Measurements from ENCODE around the gene ZBTB9. TPM values are rescaled to one million over a fixed set of nuclear protein-coding genes. Genes with fewer than 3 reads are reported as not detected.
A peak's percentile ranks its signal among the peaks of the same experiment; 100 is the strongest.

The ZBTB9 gene
- total and polyA plus RNA-seq, 10 donors: 3.6 to 8.4 (median 5.5) TPM

DNA sequence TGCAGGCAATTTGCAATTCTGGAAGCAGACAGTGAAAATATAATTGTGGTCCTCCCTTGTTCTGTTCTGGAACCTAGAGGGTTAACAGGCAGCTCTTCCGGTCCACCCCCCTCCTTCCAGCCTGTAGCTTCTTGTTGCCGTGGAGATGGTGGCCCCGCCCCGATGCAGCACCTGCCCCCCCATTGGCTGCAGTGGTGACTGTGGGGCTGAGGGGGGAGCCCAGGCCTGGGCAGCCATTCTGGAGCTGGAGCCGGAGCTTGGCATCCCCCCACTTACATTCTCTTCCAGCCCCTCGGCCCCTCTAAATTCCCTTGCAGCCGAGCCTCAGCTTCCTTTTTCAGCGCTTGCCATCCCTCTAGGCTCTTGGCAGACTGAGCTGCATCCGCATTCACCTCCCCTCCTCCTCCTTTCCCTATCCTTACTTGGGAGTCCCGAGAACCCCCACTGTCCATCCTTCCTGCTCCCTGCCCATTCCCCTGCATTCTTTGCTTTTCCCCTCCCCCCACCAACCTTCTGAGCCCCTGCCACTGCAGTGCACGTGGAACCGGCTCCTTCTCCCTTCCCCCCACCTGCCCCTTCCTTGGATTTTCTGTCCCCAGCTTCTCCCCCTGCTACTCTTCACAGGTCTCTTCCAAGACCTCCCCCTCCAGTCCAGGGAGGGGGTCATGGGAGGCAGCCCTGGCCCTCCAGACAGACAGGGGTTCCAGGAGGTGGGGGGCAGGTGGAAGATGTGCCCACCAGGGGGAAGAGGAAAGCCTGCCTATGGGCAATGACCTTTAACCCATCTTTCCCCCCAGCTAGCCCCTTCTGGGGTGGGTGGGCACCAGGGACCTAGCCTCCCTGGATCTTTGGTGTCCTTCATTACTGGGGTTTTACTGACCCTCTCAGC lies 23.1 kb upstream of the ZBTB9 start:
- peak; percentile 94 for DNase-seq
- Histone ChIP-seq H3K36me3 (peaks cover 0 to 14% (median 11%) of the 10 kb centered on the region in 6 donors), H3K4me1 (peaks cover 34 to 76% (median 67%) of the 10 kb centered on the region in 6 donors), H3K4me3 (peak overlapping the region in 7 of 8 donors; percentile 17 to 87 (median 34)), H3K9me3 (no peaks in the 10 kb centered on the region), H3K27ac (peak overlapping the region in 5 of 8 donors; percentile 89 to 96 (median 91)), H3K27me3 (replicated peaks in 1 of 7) (no peaks in the 10 kb centered on the region)
- no peak for TF ChIP-seq POLR2A (IDR thresholded peaks at IDR 0.05)
- TF ChIP-seq, protein P1, sequence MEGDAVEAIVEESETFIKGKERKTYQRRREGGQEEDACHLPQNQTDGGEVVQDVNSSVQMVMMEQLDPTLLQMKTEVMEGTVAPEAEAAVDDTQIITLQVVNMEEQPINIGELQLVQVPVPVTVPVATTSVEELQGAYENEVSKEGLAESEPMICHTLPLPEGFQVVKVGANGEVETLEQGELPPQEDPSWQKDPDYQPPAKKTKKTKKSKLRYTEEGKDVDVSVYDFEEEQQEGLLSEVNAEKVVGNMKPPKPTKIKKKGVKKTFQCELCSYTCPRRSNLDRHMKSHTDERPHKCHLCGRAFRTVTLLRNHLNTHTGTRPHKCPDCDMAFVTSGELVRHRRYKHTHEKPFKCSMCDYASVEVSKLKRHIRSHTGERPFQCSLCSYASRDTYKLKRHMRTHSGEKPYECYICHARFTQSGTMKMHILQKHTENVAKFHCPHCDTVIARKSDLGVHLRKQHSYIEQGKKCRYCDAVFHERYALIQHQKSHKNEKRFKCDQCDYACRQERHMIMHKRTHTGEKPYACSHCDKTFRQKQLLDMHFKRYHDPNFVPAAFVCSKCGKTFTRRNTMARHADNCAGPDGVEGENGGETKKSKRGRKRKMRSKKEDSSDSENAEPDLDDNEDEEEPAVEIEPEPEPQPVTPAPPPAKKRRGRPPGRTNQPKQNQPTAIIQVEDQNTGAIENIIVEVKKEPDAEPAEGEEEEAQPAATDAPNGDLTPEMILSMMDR (IDR thresholded peaks at IDR 0.05 in 8 of 11, conservative IDR thresholded peaks at IDR 0.05 in 3 of 11): no peak
- peak in 2 of 3 donors; percentile 37 to 58 for TF ChIP-seq POLR2AphosphoS5 (IDR thresholded peaks at IDR 0.05)
- 1 to 5% (median 2%) methylated on average over 11 to 12 of the region's 12 CpGs for WGBS, 5 donors
- intact Hi-C loops (cut with DNase I; ENCODE audit: low total_unique reads): loop anchor here (10.0 kb wide), 1 partner anchor 144 kb away; no protein-coding TSS in a partner anchor

DNA sequence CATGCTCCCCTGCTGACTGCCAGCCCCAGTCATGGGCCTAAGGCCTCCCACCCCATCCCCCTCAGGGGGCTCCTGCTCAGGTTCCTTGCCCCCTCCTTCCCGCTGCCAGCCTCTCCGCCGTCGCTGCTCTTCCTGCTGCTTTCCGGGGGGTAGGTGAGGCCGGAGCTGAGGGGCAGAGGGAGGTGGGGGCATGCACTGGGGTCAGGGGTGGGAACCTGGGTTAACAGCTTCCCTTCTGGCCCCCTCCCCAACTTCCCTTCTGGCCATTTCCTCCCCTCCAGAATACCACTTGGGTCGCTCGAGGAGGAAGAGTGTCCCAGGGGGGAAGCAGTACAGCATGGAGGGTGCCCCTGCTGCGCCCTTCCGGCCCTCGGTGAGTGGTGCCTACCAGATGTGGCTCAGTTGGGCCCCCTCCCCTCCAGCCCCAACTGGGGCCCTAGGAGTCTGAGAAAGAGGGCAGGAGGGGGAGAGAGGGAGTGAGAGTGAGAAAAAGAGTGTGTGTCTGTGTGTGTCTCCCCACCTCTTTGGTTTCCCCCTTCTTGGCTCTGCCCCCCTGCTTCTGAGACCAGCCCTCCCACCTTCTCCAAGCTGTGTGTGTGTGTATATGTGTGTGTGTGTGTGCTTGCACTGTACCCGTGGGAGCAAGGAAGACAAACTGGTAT lies 22.4 kb upstream of the ZBTB9 start:
- Histone ChIP-seq H3K27ac (peak overlapping the region in 4 of 8 donors; percentile 90 to 96 (median 92)), H3K4me3 (peak overlapping the region in 6 of 8 donors; percentile 27 to 87 (median 34)), H3K36me3 (peaks cover 0 to 22% (median 18%) of the 10 kb centered on the region in 6 donors), H3K27me3 (replicated peaks in 1 of 7) (no peaks in the 10 kb centered on the region), H3K9me3 (no peaks in the 10 kb centered on the region), H3K4me1 (peaks cover 30 to 68% (median 59%) of the 10 kb centered on the region in 6 donors)
- WGBS, 5 donors: 13 to 23% (median 17%) methylated on average over 12 of the region's 12 CpGs
- DNase-seq: peak; percentile 86
- TF ChIP-seq, protein P1 (IDR thresholded peaks at IDR 0.05 in 8 of 11, conservative IDR thresholded peaks at IDR 0.05 in 3 of 11): no peak
- no peak for TF ChIP-seq POLR2A (IDR thresholded peaks at IDR 0.05)
- TF ChIP-seq POLR2AphosphoS5 (IDR thresholded peaks at IDR 0.05): peak; percentile 28 to 53 (median 43)
- intact Hi-C loops (cut with DNase I; ENCODE audit: low total_unique reads): loop anchor here (10.0 kb wide), 1 partner anchor 143 kb away; no protein-coding TSS in a partner anchor

DNA sequence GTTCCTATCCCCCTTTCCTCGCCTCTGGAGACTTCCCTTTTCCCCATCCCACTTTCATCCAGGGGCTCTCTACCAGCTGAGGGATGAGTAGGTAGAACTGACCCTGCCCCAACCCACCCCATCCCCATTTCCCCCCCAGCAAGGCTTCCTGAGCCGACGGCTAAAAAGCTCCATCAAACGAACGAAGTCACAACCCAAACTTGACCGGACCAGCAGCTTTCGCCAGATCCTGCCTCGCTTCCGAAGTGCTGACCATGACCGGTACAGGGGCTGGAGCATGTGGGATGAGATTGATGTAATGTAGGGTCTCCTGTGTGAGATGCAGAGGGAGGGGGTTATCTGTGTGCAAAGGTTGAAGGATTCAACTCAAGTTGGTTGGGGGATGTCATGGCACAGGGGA lies 21.8 kb upstream of the ZBTB9 start:
- peak overlapping the region in 4 of 8 donors; percentile 90 to 96 (median 92) for H3K27ac ChIP-seq
- 41 to 73% (median 53%) methylated on average over 10 of the region's 10 CpGs for WGBS, 5 donors
- peaks cover 26 to 63% (median 54%) of the 10 kb centered on the region in 6 donors for H3K4me1 ChIP-seq
- peaks cover 0 to 27% (median 23%) of the 10 kb centered on the region in 6 donors for H3K36me3 ChIP-seq
- TF ChIP-seq POLR2AphosphoS5 (IDR thresholded peaks at IDR 0.05) (no peak), POLR2A (IDR thresholded peaks at IDR 0.05) (no peak)
- TF ChIP-seq, protein P1 (IDR thresholded peaks at IDR 0.05 in 8 of 11, conservative IDR thresholded peaks at IDR 0.05 in 3 of 11): no peak
- H3K9me3 ChIP-seq: no peaks in the 10 kb centered on the region
- no peaks in the 10 kb centered on the region for H3K27me3 ChIP-seq (replicated peaks in 1 of 7)
- peak overlapping the region in 3 of 8 donors; percentile 34 to 87 (median 58) for H3K4me3 ChIP-seq
- intact Hi-C loops (cut with DNase I; ENCODE audit: low total_unique reads): loop anchor here (10.0 kb wide), 1 partner anchor 142 kb away; no protein-coding TSS in a partner anchor
- DNase-seq: no peak
